PFSK-1 (cell line): Measurements from ENCODE around the gene PCDH20.

Experiments
- FOXP2 ChIP-seq: optimal IDR thresholded peaks from 2 replicates; pipeline ENCODE3; 2011; ENCODE audit warnings: borderline replicate concordance, control low read depth, inconsistent platforms; ENCODE audit not compliant: insufficient read depth; ENCODE audit errors: extremely low read length, extremely low read depth
- POLR2AphosphoS5 ChIP-seq: IDR thresholded peaks from 2 replicates; pipeline ENCODE4 v1.6.1; 2012; ENCODE audit warnings: low read depth, mild to moderate bottlenecking, control low read depth, low read length, moderate library complexity
- REST ChIP-seq, 2 experiments: IDR thresholded peaks; 2 replicates each; pipeline versions ENCODE4 v1.6.1 to v1.8.0; 2011 to 2012; ENCODE audit warnings: low read depth in 2 of 2, low read length in 2 of 2, control low read depth in 1 of 2, inconsistent platforms in 1 of 2, mild to moderate bottlenecking in 1 of 2, moderate library complexity in 1 of 2; ENCODE audit not compliant: insufficient read depth in 1 of 2
- SIN3A ChIP-seq: IDR thresholded peaks from 2 replicates; pipeline ENCODE4 v1.6.1; 2012; ENCODE audit warnings: mild to moderate bottlenecking, low read length, moderate library complexity, borderline replicate concordance; ENCODE audit not compliant: insufficient read depth
- TAF1 ChIP-seq: IDR thresholded peaks from 2 replicates; pipeline ENCODE4 v1.6.1; 2012; ENCODE audit warnings: low read length, control low read depth, borderline replicate concordance; ENCODE audit not compliant: insufficient read depth

The PCDH20 gene

GRCh38 chr13:61417086-61417570 lies 1.5 kb upstream of the PCDH20 start:
- no peak for TF ChIP-seq TAF1
- TF ChIP-seq REST (IDR thresholded peaks at IDR 0.05; ENCODE audit: insufficient read depth in 1 of 2, low read depth in 2 of 2, low read length in 2 of 2): no peak
- no peak for TF ChIP-seq SIN3A
- TF ChIP-seq POLR2AphosphoS5: no peak
- TF ChIP-seq FOXP2: no peak

- no peak for TF ChIP-seq POLR2AphosphoS5
- TF ChIP-seq TAF1: no peak
- no peak for TF ChIP-seq SIN3A
- TF ChIP-seq REST (IDR thresholded peaks at IDR 0.05; ENCODE audit: insufficient read depth in 1 of 2, low read depth in 2 of 2, low read length in 2 of 2): no peak
- TF ChIP-seq FOXP2: no peak
Measured at GRCh38 chr13:61415058-61415721, 459 bp downstream of the PCDH20 start.

- TF ChIP-seq SIN3A: no peak
- no peak for TF ChIP-seq FOXP2
Measured at GRCh38 chr13:61414686-61415057, 977 bp downstream of the PCDH20 start.

- TF ChIP-seq FOXP2 (no peak), SIN3A (no peak), POLR2AphosphoS5 (no peak), TAF1 (no peak), REST (IDR thresholded peaks at IDR 0.05; ENCODE audit: insufficient read depth in 1 of 2, low read depth in 2 of 2, low read length in 2 of 2) (no peak)
Measured at GRCh38 chr13:61413572-61414535, 1.8 kb downstream of the PCDH20 start.

GRCh38 chr13:61410669-61411297 lies 4.9 kb downstream of the PCDH20 start:
- TF ChIP-seq FOXP2 (no peak), TAF1 (no peak), POLR2AphosphoS5 (no peak), REST (IDR thresholded peaks at IDR 0.05; ENCODE audit: insufficient read depth in 1 of 2, low read depth in 2 of 2, low read length in 2 of 2) (no peak), SIN3A (no peak)
